ENCODE measurements around the gene CYP39A1. TPM values are rescaled to one million over a fixed set of nuclear protein-coding genes. Genes with fewer than 3 reads are reported as not detected.

CYP39A1 gene
- total and polyA plus RNA-seq, 10 of the 15 experiments (the other 5 are each of a cell fraction or from before 2014, with no cell fraction given): not detected

- RAD21 ChIA-PET (ENCODE audit: unreplicated experiment): no interaction called here
- WGBS (ENCODE audit: insufficient coverage, insufficient replicate concordance, low lambda C conversion rate, missing lambda C conversion rate): 0% methylated on average over 4 of the region's 4 CpGs
- H3K27ac ChIP-seq (ENCODE audit: control insufficient read depth, insufficient read depth): no peak overlapping the region
- no TSS peak for BruUV-seq (replicated peaks)
- no peaks in the 10 kb centered on the region for H3K4me1 ChIP-seq (ENCODE audit: control insufficient read depth, insufficient read depth, low read length)
- no peaks in the 10 kb centered on the region for H4K20me1 ChIP-seq (ENCODE audit: control insufficient read depth, insufficient read depth)
- CTCF ChIA-PET: no interaction called here
- in situ Hi-C loops (cut with MboI) (no loop called here), intact Hi-C loops (cut with micrococcal nuclease; ENCODE audit: unreplicated experiment) (no loop called here)
- no peaks in the 10 kb centered on the region for H3K36me3 ChIP-seq (ENCODE audit: control insufficient read depth in 2 of 2, insufficient read depth in 2 of 2, low read length in 1 of 2)
- H3K4me2 ChIP-seq (ENCODE audit: control insufficient read depth, insufficient read depth): no peak overlapping the region
- no peak overlapping the region for H2AFZ ChIP-seq (ENCODE audit: control insufficient read depth, low read depth, low read length)
- no peak overlapping the region for H3K4me3 ChIP-seq
- H3K79me2 ChIP-seq (ENCODE audit: control insufficient read depth, insufficient read depth, low read length): no peaks in the 10 kb centered on the region
- POLR2A ChIA-PET: no interaction called here
- DNase-seq (ENCODE audit: low read depth, low spot score) (no peak), FAIRE-seq (no peak), ATAC-seq (no peak)
- SMC1A ChIA-PET (ENCODE audit: uncharacterized antibody, unreplicated experiment): no interaction called here
- TF ChIP-seq SREBF2 (IDR thresholded peaks at IDR 0.05; ENCODE audit: low read length) (no peak), ZNF217 (IDR thresholded peaks at IDR 0.05) (no peak), BRCA1 (IDR thresholded peaks at IDR 0.05; ENCODE audit: low read depth, low read length) (no peak), NKRF (conservative IDR thresholded peaks at IDR 0.05) (no peak), PAX5 (IDR thresholded peaks at IDR 0.05; ENCODE audit: borderline replicate concordance, low read depth, low read length) (no peak), ATF7 (IDR thresholded peaks at IDR 0.05; ENCODE audit: low read depth) (no peak), CREB1 (IDR thresholded peaks at IDR 0.05; ENCODE audit: low read depth) (no peak), JUNB (IDR thresholded peaks at IDR 0.05) (no peak), RELA (IDR thresholded peaks at IDR 0.05; ENCODE audit: borderline replicate concordance, partially characterized antibody) (no peak), MTA3 (IDR thresholded peaks at IDR 0.05; ENCODE audit: borderline replicate concordance, low read length) (no peak), ZZZ3 (IDR thresholded peaks at IDR 0.05; ENCODE audit: control insufficient read depth, insufficient read length, low read depth) (no peak), NR2C2 (IDR thresholded peaks at IDR 0.05; ENCODE audit: borderline replicate concordance, control insufficient read depth, insufficient read length, low read depth) (no peak), ZBED1 (IDR thresholded peaks at IDR 0.05; ENCODE audit: borderline replicate concordance) (no peak), SMARCA5 (IDR thresholded peaks at IDR 0.05) (no peak), HDAC2 (IDR thresholded peaks at IDR 0.05) (no peak), RAD51 (IDR thresholded peaks at IDR 0.05) (no peak), SUZ12 (IDR thresholded peaks at IDR 0.05; ENCODE audit: unreplicated experiment) (no peak)
- H3K9me3 ChIP-seq (replicated peaks; ENCODE audit: control insufficient read depth, insufficient read depth, low read length): no peaks in the 10 kb centered on the region
- no peaks in the 10 kb centered on the region for H3K27me3 ChIP-seq (replicated peaks in 1 of 2; ENCODE audit: control insufficient read depth in 2 of 2, insufficient read depth in 2 of 2, low read length in 1 of 2)
- no peak overlapping the region for H3K9ac ChIP-seq (ENCODE audit: control insufficient read depth, insufficient read depth, low read length)
Measured at GRCh38 chr6:46509063-46509462, 143.6 kb downstream of the CYP39A1 start.

All from GM12878 (cell line).